Stimulated activated CD8-positive, alpha-beta memory T cell treated with anti-CD3 and anti-CD28 coated beads, Interleukin-15, amount 100 ng/mL, for 24 hours (primary cell): ENCODE measurements around the gene DYRK4.
"Not testable (repeated sequence)": the region's sequence is repeated elsewhere in the genome, so short reads cannot be mapped to it uniquely, and the experiment has no call there.

Experiments used
- DNase-seq: peaks from one replicate; pipeline ENCODE4 v3.0.0-alpha.2; 2020; ENCODE audit warnings: low read depth

The DYRK4 gene, protein sequence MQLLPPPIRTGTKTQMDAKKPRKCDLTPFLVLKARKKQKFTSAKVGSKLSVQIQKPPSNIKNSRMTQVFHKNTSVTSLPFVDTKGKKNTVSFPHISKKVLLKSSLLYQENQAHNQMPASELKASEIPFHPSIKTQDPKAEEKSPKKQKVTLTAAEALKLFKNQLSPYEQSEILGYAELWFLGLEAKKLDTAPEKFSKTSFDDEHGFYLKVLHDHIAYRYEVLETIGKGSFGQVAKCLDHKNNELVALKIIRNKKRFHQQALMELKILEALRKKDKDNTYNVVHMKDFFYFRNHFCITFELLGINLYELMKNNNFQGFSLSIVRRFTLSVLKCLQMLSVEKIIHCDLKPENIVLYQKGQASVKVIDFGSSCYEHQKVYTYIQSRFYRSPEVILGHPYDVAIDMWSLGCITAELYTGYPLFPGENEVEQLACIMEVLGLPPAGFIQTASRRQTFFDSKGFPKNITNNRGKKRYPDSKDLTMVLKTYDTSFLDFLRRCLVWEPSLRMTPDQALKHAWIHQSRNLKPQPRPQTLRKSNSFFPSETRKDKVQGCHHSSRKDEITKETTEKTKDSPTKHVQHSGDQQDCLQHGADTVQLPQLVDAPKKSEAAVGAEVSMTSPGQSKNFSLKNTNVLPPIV

DNA sequence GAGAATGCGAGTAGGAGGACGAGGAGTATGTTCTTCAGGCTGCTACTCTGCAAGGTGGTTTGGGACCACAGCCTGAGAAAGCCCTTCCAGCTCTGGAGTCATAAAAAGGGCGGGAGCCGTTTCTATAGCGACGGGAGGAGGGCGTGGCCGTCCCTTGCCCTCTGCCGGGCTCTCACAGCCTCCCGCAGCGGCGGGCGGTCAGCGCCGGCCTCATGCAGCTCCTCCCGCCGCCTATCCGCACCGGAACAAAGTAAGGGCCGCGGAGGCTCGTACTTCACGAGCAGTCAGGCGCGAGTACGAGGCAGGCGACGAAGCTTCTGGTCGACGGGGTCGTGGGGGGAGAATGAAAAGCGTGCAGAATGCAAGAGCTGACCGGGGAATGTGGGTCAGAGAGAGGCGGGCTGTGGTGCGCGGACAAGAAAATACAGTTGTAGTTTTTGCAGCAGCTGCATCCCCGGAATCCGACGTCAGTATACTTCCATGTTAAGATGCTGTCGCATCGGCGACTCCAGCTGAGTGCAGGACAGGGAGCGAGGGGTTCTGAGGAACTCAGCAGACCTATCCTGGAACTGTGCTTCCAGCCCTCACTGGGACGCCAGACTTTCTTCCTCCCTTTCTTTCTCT lies at the start of gene DYRK4:
DYRK4 (plus strand) TSS at position 175 of the 624 bp plus-strand sequence; CDS start at position 213, 38 bp downstream.
- DNase-seq: no peak

DNA sequence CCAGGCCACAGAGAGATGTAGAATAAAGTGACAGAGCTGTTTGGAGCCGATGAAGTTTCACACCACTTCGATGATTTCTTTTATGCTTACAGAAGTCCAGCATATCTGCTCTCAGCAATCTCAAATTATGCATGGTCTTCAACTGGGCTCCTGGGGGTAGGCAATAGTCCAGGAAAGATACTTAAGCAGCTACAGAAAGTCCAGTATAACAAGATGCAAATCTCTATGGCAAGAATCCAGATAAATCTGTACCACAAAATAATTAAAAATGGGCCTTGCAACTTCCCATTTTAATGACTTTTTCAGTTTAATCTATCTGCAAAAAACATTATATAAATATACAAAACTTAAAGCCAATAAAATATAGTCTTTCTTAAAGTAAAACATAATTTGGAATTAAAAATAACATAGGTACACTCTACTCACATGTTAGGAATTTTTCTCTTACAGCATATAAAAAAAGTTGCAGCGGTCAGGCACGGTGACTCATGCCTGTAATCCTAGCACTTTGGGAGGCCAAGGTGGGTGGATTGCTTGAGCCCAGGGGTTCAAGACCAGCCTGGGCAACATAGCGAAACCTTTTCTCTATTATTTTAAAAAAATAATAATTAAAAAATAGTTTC lies 43.8 kb upstream of the DYRK4 start:
- no peak for DNase-seq

DNA sequence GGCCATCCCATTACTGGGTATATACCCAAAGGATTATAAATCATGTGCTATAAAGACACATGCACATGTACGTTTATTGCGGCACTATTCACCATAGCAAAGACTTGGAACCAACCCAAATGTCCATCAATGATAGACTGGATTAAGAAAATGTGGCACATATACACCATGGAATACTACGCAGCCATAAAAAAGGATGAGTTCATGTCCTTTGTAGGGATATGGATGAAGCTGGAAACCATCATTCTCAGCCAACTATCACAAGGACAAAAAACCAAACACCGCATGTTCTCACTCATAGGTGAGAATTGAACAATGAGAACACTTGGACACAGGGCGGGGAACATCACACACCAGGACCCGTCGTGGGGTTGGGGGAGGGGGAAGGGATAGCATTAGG lies 38.6 kb upstream of the DYRK4 start:
- not testable (repeated sequence) for DNase-seq

DNA sequence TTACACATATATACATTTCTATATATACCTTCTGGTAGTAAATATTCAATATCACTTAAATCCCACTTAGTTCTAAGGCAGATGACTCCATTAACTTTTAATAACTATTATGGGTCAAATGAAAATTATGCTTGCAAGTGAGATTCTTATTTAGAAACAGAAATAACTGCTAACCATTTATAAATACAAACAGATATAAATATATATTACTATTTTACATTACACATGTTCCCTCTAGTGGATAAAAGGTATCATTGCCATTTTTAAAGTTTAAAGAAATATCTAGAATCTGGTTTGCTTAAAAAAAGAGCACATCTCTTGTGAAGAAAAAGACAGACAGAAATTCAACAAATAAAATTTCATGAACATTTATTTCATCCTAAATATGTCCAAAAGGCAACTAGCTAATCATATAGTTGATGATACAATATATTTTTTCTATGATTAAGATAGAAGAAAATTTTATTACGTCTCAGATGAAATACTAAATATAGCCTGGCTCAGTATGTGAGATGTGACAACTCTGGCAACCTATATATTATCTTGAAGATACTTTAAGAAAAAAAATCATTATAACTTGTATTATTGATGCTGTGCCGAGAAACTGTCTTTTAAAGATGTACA lies 35.0 kb upstream of the DYRK4 start:
- DNase-seq: no peak

DNA sequence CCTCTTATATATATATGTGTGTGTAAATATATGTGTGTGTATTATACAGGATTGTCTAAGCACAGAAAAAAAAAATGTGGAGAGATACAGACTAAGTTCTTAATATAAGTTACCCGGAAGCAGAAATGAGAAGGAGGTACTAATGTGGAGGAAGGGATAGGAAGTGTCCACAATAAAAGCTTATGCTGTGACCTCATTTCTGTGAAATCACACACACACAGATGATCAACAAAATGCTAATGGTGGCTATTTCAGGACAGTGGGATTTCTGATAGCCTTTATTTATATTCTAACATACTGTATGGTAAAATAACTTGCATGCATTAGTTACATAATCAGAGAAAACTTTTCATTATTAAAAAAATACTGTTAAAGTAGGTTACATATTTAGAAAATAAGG lies 31.8 kb upstream of the DYRK4 start:
- no peak for DNase-seq

DNA sequence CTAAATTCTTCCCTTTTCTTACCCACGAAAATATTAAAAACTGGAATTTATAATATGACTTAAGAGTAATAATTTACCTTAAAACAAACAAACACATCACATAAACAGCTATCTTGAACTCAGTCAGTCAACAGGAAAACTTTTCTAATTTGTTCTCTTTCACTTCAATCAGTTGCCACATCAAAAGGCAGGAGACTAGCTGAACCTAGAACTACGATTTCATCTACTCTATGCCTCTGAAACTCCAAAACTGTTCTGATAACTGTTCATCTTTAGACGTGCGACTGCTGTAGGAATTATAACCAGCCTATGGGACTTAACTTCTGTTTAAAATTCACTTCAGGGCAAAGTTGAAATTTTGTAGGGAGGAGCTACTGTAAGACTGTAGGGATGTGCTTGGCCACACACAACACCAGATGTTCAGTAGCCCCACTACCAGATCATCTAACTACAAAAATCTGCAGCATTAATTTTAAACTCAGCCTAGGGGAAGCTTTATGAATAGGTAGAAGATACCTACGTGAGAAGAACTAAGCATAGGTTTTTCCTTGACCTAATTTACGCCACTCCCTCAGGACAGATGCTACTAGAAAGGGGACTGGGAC lies 30.9 kb upstream of the DYRK4 start:
- DNase-seq: no peak

DNA sequence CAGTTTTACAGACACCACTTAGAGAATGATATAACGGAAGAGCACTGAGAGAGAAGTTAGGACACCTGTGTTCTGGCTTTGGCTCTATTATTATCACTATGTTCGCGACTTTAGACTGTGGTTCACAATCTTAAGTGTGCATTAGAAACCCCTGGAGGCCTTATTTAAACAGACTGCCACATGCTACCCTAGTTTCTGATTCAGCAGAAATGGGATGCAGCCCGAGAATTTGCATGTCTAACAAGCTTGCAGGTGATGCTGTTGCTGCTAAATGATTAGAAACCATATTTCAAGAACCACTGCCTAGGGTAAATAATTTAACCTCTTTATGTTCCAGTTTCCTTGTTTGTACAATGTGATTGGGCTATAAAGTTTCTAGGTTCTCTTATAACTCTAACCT lies 26.9 kb upstream of the DYRK4 start:
- no peak for DNase-seq

DNA sequence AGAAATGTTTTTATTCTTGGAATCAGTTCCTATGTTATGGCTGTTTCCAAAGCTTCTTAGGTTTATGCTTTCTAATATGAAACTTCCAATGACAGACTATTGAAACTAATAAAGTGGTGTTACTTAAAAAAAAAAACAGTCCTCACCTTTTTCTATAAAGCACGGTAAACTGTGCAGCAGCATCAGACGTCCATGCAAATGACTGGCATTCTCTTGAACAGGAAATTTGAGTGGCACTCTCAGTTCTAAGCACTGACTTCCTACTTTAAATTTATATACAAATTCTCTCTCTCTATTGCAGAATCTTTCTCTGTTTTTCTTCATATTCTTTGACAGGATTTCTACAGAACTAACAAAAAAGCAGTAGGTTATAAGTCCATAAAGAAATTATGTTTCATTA lies 26.1 kb upstream of the DYRK4 start:
- no peak for DNase-seq

DNA sequence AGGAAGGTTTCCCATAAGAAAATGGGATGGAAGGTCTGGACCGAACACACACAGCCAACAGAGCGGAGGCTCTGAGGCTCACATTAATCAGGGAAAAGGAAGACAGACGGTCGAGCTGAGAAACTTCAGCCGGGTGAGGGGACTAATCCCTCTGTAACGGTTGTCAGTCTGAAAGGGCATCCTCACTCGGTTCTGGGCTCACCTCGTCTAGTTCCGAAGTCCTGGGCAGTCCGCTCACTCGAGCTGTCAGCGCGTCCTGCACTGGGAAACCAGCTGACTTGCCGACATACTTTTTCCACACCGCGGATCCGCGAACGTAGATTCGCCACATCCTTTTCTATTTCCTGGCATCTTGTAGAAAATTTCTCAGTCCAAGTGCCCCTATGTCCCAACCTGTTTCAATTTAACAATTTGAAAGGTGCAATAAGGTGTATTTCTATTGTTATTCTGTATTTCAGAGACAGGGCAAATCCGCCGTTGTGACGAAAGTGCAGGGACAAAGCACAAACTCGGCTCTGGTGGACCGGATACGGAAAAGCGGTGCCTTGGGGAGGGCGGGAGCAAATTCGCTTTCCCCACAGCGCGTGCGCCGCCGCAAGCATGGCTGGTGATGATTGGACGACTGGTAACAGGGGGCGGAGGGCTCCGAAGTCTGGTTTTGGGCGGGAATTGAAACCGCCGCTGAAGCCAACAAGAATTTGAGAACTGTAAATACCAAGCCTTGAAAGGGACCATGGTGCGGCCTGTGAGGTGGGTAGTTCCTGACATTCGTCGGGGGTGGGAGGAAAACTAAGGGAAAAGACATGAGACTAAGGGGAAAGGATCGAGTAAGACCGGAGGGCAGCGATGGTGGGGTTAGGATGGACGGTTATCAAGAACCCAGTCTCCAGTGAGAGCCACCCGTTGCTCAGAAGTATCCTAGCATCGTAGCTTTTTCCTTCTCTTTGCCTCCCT lies 23.5 kb upstream of the DYRK4 start, which contains the start of gene RAD51AP1:
RAD51AP1 (plus strand) TSS at position 684 of the 954 bp plus-strand sequence; CDS start at position 734, 50 bp downstream.
- peak; percentile 86 for DNase-seq

DNA sequence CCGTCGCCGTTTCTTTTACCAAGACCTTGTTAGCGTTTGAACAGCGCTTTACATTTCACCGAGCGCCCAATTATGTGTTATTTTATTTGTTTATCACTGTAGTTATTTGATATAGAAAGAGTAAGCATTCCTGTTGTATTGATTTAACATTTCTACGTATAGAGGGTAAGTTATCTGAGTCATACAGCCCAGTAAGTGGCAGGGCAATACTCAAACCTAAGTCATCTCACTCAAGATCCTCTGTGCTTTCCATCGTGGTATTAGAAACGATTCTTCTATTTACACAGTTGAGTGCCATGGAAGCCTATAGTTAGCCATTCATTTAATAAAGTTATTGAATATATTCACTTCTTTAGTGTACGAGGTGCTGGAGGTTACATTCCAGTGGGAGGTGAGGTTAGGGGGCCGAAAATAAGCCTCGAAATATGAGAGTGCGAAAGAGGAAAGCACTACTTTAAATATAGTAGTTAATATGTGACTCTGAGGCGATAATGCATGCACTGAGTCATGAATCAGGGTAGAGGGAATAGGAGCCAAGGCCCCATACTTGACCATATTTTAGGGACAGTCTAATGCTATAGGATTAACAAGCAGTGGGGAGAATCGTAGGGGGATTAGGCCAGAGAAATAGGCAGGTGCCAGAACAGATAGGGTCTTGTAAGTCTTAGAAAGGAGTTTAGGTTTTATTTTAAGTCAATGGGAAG lies 22.7 kb upstream of the DYRK4 start:
- no peak for DNase-seq

DNA sequence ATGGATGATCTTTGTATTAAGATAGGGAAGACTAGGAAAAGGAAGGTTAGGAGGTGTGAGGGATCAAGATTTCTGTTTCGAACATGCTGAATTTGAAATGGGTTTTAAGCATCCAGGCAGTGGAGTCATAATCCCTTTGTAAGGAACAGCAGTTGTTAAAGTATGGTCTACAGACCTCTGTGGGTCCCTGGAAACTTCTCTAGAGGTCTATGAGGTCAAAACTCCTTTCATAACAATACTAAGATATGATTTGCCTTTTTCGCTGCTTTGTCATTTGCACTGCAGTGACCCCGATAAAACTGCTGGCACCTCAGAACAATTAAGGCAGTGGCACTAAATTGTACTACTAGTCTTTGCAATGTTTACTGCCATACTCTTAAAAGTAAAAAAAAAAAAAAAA lies 21.8 kb upstream of the DYRK4 start:
- no peak for DNase-seq

DNA sequence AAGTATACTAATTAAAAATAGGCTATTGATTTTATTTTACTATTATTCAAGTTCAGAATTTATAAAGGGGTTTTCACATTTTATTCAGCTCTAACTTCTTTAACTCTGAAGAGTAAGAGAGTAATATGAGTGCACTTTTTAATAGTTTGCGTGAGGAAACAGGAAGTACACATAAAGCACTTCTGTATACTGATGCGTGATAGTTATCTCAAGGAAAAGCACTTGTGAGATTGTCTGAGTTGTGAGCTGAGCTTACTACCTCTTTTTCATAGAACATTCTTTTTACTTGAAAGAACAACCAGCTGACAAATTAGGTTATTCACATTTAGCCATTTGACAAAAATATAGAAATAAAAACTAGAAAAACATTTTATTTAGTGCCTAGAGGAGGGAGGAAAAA lies 21.4 kb upstream of the DYRK4 start:
- DNase-seq: no peak

DNA sequence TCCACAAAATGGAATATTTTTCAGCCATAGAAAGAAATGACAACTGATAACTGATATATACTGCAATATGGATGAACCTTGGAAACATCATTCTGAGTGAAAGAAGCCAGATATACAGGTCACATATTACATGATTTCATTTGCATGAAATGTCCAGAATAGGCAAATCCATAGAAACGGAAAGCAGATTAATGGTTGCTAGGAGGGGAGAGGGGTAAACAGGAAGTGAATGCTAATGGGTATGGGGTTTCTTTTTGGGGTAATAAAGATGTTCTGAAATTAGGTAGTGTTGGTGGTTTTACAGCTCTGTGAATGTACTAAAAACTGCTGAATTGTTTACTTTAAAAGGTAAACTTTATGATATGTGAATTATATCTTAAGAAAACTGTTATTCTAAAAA lies 16.8 kb upstream of the DYRK4 start:
- DNase-seq: no peak

DNA sequence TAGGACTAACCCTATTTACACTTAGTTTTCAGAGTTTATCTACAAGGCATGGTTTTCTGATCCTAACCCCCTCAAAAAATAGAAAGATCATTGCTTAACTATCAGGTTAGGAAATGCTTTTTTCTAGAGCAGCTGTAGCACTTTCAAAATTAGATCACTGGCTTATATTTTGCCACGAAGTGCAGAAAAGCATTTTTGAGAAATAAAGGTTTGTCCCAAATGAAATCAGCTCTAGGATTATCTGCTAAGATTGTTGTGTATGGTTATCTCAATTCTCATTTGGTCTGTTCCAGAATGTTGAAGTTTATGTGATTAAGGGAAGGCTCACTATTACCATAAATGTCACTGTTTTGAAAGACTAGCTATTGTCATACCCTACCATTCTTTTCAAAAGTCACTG lies 9.8 kb upstream of the DYRK4 start:
- DNase-seq: no peak

DNA sequence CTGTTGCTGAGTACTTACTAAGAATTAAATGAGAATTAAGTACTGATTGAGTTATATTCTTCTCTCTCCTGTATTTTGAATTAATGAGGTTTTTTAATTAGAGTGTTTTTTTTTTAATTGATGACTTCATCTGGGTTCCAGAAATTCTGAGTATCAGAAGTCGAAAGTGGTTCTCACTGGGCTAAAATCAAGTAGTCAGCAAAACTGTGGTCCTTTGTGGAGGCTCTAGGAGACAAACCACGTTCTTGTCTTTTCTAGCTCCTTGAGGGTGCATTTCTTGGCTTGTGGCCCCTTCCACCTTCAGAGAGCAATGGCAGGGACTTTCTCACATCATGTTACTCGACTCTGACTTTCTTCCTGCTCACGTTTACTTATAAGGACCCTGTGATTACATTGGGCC lies 8.1 kb upstream of the DYRK4 start:
- no peak for DNase-seq

DNA sequence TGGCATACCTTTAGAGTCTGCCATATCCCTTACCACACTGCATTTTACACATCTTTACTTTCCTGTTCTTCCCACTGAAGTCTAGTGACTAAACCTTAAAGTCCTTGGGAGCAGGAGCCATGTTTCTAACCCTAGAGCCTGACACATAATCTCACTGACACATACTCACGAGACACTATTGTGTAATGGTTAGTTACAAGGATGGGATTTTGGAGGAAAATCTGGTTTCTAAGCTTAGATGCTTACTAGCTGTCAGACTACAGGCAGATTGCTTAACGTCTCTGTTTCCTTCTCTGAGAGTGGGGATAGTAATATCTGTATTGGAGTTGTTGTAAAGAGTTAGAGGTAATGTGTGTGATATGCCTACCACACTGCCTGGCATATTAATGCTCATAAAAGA lies 6.2 kb upstream of the DYRK4 start:
- DNase-seq: no peak

DNA sequence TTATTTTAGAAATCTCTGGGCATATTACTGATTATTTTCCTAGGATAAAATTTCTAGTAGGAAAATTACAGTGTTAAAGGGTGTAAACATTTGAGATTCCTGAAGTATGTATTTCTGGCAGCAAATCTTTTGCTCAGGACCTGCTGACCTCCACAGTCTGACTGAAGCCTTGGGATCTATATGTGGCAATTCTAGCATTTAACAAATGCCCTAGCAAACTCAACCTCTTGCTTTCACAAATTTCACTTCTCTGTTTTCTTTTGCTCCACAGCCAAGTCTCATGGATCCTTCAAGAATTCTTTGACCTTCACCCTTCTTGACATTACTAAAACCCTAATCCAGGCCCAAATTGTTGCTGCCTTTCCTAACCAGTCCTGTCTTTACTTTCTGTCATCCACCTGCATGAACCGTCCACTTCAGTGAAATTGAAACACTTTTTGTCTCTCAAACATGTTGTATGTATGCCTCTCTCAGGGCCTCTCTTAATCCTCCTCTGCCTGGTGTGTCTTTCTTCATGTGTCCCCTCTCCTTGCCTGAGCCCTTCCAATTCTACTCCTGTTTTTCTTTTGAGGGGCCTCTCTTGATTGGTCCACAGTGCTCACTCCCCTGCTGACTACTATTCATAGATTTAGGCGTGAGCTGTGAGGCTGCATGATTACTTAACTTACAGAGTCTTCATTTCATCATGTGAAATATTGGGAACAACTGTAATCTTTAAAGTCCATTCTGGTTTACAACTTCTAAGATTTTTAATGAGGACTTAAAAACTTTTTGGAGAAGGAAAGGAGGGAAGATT lies 5.1 kb upstream of the DYRK4 start:
- DNase-seq: no peak

DNA sequence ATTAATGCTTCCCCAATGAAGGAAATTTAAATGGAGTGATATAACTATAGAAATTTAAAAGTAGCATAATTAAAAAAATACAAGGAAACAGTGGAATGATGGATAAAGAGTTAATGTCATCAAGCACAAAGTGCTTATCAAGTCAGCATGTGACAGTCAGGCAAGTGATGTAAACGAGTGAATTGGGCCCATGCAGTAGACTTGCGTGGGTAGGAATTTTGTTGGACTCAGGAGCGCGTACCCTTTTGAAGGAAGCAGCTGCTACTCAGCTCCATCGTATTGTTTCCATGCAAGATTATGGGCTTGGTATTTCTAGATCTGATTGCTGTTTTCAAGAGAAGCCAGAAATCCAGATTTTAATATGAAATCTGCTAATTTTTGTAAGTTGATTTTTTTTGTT lies 4.4 kb upstream of the DYRK4 start:
- no peak for DNase-seq

DNA sequence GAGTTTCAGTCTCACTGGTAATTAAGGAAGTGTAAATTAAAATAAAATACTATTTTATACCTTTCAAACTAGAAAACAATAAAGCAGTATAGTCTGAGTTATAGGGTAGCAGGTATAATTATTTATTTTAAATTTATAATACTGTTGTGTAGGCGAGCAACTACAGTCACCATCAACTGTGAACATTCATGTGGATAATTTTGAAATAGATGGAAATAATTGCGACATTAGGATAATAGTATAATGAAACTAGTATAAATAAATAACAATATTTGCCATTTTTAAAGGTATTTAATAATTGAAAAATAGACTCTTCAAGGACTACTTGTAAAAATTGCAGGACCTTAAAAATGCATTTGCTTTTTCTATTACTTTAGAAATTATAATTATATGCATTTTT lies 3.8 kb upstream of the DYRK4 start:
- no peak for DNase-seq
